CD1c-positive myeloid dendritic cell (primary cell): ENCODE data around the gene USP13.

Experiments
- DNase-seq: peaks from one replicate; pipeline ENCODE4 v3.0.0-alpha.2; 2016; ENCODE audit errors: extremely low spot score

USP13 gene

GRCh38 chr3:179697736-179698332 lies 45.0 kb downstream of the USP13 start:
- peak; percentile 49 for DNase-seq

- no peak for DNase-seq
These were observed 47.9 kb downstream of the USP13 start for GRCh38 chr3:179700716-179701115.

GRCh38 chr3:179701176-179701827 lies 48.5 kb downstream of the USP13 start:
- DNase-seq = no peak

DNA sequence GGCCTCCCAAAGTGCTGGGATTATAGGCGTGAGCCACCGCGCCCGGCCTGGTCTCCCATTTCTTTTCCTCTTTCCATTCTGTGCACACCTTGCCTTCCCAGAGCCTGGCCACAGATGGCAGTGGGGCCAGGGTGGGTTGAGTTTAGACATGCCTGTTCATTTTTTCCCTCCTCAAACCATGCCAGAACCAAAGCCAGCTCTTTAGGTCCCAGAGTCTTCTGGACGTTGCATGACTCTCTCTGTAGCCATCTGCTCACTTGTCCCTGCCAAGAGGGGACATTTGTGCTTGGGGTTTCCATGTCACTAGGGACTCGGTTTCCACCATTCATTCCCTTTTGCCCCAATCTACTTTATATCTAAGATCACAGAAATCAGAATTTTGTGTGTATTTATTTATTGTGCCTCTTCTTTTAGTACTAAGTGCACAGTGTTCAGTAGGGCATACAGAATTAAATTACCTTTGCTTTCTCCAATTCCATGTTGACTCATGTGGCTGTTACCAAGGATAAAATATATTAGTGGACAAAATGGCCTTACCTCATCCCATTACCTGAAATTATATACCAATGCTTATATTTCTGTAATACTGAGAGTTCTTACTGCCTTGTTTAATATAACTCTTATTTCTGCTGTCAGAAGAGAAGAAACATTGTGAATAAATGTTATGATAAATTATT lies 49.6 kb downstream of the USP13 start:
- DNase-seq = no peak

- no peak for DNase-seq
These were observed 51.0 kb downstream of the USP13 start for GRCh38 chr3:179703816-179704215.

- no peak for DNase-seq
These were observed 53.4 kb downstream of the USP13 start for GRCh38 chr3:179706233-179706632.

DNA sequence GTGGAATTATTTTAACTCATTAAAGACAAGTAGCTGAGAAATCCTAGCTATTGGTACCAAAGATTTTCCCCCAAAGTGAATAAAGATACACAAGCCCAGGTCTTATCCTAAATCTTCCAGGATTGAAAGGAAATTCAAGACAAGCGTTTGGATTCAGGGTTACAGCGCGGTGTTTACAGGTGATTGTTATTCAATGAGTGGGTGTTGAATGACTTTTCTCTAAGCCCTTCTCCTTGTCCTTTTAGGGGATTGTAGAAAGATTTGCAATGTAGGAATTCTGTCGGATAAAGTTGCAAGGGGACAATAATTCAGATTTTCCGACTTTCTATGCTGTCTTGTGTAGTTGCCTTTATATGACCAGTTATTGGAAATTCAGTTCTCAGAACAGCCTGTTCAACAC lies 57.2 kb downstream of the USP13 start:
- DNase-seq = no peak

DNA sequence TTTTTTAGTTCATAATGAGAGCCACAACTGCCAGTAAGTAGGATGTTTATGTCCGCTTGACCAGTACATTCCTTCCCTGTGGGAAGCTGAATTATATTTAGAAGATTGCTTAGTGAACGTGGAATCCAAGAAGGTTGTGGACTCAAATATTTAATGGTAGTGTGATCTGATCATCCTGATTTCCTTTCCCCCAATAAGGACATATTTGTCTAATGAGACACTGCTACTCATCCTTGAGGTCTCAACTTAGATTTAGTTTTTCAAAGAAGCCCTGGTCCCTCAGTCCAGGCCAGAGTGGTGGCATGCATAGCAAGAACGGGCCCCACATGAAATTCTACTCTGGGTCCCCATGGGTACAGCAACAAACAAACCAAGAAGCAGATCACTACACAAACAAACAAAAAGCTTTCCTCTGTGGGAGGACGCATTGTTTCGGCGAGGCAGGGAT lies 60.8 kb downstream of the USP13 start:
- no peak for DNase-seq

- DNase-seq = no peak
These were observed 62.7 kb downstream of the USP13 start for GRCh38 chr3:179715582-179715981.

GRCh38 chr3:179716226-179716625 lies 63.4 kb downstream of the USP13 start:
- DNase-seq = no peak

GRCh38 chr3:179716811-179717210 lies 64.0 kb downstream of the USP13 start:
- no peak for DNase-seq

- DNase-seq = no peak
These were observed 64.4 kb downstream of the USP13 start for GRCh38 chr3:179717219-179717618.

- no peak for DNase-seq
These were observed 66.4 kb downstream of the USP13 start for GRCh38 chr3:179719048-179719734.

DNA sequence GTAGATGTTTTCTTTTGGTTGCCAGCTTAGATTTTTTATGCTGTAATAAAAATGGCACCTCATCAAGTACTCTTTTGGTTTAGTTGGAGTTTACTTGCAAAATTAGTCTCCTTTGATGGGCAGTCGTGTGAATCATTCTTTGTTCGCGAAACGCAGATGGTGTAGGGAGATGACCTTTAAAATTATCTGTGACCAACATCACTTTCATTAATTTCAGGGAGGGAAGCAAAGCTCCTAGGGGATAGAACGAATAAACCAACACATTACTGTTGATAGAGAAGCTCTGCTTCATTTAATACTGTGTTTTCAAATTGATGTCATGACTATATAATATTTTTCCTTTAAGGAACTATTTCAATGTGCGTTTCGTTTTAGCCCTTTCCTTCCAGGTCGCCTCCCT lies 67.4 kb downstream of the USP13 start:
- DNase-seq = no peak

GRCh38 chr3:179723617-179724016 lies 70.8 kb downstream of the USP13 start:
- no peak for DNase-seq

DNA sequence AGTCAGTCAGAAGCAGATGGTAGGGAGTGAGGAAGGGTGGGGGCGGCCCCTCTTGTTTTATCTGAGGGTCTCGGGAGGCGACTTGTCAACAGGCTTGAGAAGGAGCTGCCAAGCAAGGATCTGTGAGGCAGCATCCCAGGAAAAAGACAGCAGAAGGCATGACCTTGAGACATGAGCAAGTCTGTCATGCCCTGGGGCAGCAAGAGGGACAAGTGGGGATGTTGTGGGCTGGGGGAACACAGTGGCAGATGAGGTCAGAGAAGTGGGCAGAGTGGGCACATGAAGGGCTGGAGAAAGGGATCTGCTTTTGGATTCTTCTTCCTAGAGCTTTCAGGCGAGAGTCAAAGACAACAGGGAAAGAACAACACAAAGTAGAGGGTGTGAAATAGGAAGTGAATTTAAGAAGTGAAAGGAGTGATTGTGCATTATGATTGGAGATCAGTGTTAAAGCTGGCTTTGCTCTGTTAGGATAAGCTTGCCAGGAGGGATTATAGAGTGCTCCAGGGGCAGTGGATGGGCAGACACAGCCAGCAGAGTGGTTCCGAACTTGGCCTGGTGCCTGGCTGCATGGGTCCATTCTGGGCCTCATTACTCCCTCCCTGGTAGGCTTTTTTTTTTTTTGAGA lies 73.3 kb downstream of the USP13 start:
- DNase-seq = peak; percentile 11

DNA sequence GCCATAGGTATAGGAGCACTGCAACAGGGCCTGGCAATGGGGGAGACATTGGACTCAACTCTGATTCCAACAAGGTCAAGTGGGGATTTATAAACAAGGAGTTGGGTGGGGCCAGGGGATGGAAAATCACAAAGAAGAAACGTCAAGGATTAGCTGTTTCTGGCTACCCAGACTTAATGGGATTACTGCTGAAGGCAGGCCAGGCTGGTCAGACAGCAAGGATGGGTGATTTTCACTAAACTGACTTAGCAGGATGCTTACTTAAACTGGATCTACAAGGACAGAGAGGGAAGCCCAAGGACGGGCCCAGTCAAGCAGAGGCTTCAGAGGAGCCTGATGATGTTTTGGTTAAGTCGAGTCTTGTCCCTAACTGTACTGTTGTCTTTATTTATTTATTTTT lies 76.2 kb downstream of the USP13 start:
- DNase-seq = no peak

DNA sequence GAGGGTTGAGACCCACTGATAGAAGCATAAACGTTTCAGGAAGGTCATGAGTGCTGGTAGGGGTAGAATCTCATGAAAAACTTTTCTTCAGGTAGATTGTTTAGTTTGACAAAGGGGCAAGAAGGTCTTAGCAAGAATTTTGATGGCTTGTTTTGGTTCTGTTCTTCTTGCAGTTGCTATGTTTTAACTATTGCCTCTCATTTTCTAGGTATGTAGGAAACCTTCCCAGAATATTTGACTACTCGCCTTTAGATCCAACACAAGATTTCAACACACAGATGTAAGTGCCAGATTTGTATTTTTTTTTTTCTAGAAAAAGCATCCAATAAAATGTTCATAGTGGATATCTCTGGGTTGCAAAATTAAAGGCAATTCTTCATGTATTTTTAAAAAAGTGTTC lies 77.1 kb downstream of the USP13 start:
- DNase-seq = no peak

GRCh38 chr3:179730506-179730905 lies 77.7 kb downstream of the USP13 start:
- no peak for DNase-seq

GRCh38 chr3:179731544-179731943 lies 78.7 kb downstream of the USP13 start:
- DNase-seq = no peak

- DNase-seq = no peak
These were observed 80.0 kb downstream of the USP13 start for GRCh38 chr3:179732661-179733348.

DNA sequence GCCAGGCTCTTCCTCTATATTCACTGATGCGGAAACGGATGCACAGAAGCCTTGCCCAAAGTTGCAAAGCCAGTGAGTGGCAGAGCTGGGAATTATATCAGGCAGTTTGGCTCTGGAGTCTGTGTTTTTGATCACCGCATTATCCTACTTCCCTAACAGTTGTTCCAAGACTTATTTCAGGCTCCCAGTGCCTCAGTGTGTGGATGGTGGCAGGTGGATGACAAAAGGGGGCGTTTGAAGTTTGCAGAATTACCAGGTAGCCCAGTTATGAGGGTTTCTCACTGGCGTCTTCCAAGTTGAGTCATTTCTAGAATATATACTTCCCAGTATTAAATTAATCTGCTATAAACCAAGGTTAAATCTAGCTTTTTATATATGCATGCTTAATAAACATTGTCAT lies 81.0 kb downstream of the USP13 start:
- DNase-seq = no peak
